SK-N-SH (cell line): Measurements from ENCODE around the gene CNNM3.

Experiments used
- CTCF ChIP-seq: fragments of 200-600 bp; sonication (generic); IDR thresholded peaks from 2 replicates; pipeline ENCODE4 v1.6.1; 2017; ENCODE audit warnings: antibody characterized with exemption, mild to moderate bottlenecking, moderate library complexity
- EP300 ChIP-seq, 2 experiments: IDR thresholded peaks; 2 replicates each; pipeline versions ENCODE4 v1.4.0 to v1.6.1; 2012; ENCODE audit warnings: borderline replicate concordance in 1 of 2, low read depth in 1 of 2, low read length in 1 of 2
- RAD21 ChIP-seq: IDR thresholded peaks from 2 replicates; pipeline ENCODE4 v1.6.1; 2012; ENCODE audit warnings: mild to moderate bottlenecking, low read length

- TF ChIP-seq CTCF (no peak), EP300 (IDR thresholded peaks at IDR 0.05; ENCODE audit: borderline replicate concordance in 1 of 2, low read depth in 1 of 2, low read length in 1 of 2) (no peak), RAD21 (no peak)
Observed at GRCh38 chr2:96792772-96793749, 23.0 kb upstream of the CNNM3 start.
